GM18519 (cell line): ENCODE measurements around the gene CNOT2.
"Not testable (repeated sequence)": the region's sequence is repeated elsewhere in the genome, so short reads cannot be mapped to it uniquely, and the experiment has no call there.

Source experiments
- ATAC-seq: cut with Tn5 transposase; IDR thresholded peaks from one replicate; pipeline ENCODE4 v1.9.1; 2021; ENCODE audit warnings: mild to moderate bottlenecking, moderate library complexity; ENCODE audit not compliant: unreplicated experiment, low FRiP score

CNOT2 gene

GRCh38 chr12:70359458-70360197 lies 116.4 kb downstream of the CNOT2 start:
- ATAC-seq, result no peak

GRCh38 chr12:70360218-70360617 lies 117.0 kb downstream of the CNOT2 start:
- ATAC-seq, result no peak

- no peak for ATAC-seq
These were observed 121.6 kb downstream of the CNOT2 start for GRCh38 chr12:70364695-70365397.

- ATAC-seq, result no peak
These were observed 122.1 kb downstream of the CNOT2 start for GRCh38 chr12:70365398-70365647.

GRCh38 chr12:70365648-70366518 lies 122.7 kb downstream of the CNOT2 start, which contains the start of gene KCNMB4:
Gene KCNMB4, plus strand, starts transcription at chr12:70366290. Its CDS starts 445 bp downstream, at chr12:70366735.
- peak; percentile 49 for ATAC-seq

- ATAC-seq, result peak; percentile 32
These were observed 123.5 kb downstream of the CNOT2 start for GRCh38 chr12:70366581-70367257.

GRCh38 chr12:70367258-70368141 lies 124.3 kb downstream of the CNOT2 start:
- no peak for ATAC-seq

- ATAC-seq, result no peak
These were observed 129.6 kb downstream of the CNOT2 start for GRCh38 chr12:70372881-70373280.

- no peak for ATAC-seq
These were observed 136.6 kb downstream of the CNOT2 start for GRCh38 chr12:70379846-70380245.

- no peak for ATAC-seq
These were observed 140.3 kb downstream of the CNOT2 start for GRCh38 chr12:70383484-70383883.

- ATAC-seq, result no peak
These were observed 140.7 kb downstream of the CNOT2 start for GRCh38 chr12:70383886-70384285.

- no peak for ATAC-seq
These were observed 143.5 kb downstream of the CNOT2 start for GRCh38 chr12:70386771-70387170.

GRCh38 chr12:70389678-70390077 lies 146.4 kb downstream of the CNOT2 start:
- ATAC-seq, result no peak

GRCh38 chr12:70392631-70393030 lies 149.4 kb downstream of the CNOT2 start:
- ATAC-seq, result not testable (repeated sequence)

GRCh38 chr12:70393787-70394499 lies 150.7 kb downstream of the CNOT2 start:
- no peak for ATAC-seq

GRCh38 chr12:70398002-70398401 lies 154.8 kb downstream of the CNOT2 start:
- no peak for ATAC-seq

- no peak for ATAC-seq
These were observed 155.6 kb downstream of the CNOT2 start for GRCh38 chr12:70398862-70399261.

- no peak for ATAC-seq
These were observed 156.1 kb downstream of the CNOT2 start for GRCh38 chr12:70399311-70399710.

GRCh38 chr12:70400124-70400523 lies 156.9 kb downstream of the CNOT2 start:
- ATAC-seq, result no peak
